GM12875 (cell line): ENCODE data around the gene ELP1.

Experiments
- H3K4me3 ChIP-seq: one replicate; pipeline ENCODE4 v1.5.1; 2011; ENCODE audit warnings: low read depth, low read length, control low read depth
- TF ChIP-seq, protein P1 (sequence below): IDR thresholded peaks from 2 replicates; pipeline ENCODE4 v1.5.1; 2011; ENCODE audit warnings: low read depth, mild to moderate bottlenecking, control low read depth, inconsistent platforms, low read length, moderate library complexity, borderline replicate concordance; ENCODE audit not compliant: insufficient read depth

The ELP1 gene

DNA sequence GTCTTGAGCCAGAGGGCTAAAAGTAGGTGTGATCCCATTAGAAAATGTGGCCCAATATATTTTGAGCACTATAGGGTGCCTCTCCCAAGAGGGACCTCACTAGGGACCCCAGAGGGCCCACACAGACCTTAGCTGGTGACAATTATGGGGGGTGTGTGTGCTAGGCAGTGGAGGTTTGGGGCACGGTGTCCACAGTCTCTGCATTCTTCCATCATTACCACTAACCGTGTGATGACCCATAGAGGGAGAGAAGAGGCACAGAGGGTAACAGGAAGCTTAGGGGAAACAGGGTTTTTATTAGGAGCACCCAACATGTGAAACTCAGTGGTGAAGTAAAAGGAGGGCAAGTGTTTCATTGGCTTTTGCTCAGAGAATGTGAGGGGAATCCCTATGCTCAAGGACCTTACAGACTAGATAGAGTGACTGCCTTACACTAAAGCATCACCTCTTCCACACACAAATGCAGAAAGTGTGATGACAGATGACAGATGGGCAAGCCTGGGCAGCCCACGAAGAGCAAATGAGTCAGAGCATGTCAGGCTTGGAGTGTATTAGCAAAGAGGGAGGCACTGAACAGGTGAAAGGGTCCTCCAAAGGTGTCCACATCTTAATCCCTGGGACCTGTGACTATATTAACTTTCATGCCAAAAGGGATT is 74.3 kb downstream of the ELP1 start:
- H3K4me3 ChIP-seq, result no peak overlapping the region
- TF ChIP-seq, protein P1, sequence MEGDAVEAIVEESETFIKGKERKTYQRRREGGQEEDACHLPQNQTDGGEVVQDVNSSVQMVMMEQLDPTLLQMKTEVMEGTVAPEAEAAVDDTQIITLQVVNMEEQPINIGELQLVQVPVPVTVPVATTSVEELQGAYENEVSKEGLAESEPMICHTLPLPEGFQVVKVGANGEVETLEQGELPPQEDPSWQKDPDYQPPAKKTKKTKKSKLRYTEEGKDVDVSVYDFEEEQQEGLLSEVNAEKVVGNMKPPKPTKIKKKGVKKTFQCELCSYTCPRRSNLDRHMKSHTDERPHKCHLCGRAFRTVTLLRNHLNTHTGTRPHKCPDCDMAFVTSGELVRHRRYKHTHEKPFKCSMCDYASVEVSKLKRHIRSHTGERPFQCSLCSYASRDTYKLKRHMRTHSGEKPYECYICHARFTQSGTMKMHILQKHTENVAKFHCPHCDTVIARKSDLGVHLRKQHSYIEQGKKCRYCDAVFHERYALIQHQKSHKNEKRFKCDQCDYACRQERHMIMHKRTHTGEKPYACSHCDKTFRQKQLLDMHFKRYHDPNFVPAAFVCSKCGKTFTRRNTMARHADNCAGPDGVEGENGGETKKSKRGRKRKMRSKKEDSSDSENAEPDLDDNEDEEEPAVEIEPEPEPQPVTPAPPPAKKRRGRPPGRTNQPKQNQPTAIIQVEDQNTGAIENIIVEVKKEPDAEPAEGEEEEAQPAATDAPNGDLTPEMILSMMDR, result no peak

DNA sequence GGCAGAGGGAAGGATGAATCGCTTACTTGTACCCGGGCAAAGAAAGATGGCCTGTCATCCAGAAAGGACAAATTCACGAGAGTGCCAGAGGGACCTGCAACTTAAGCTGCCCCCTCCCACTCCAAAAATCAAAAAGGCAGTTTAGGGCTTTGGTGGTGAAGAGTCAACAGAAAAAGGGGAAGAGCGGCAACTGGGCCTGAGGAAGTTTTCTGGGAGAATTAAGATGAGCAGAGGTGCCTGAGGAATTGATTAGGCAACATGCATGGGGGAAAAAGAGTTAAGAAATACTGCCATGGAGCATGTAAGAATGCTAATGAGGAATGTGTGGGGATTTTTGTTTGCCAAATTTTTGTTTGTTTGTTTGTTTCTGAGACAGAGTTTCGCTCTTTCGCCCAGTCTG is 76.4 kb downstream of the ELP1 start:
- TF ChIP-seq, protein P1, result no peak
- no peak overlapping the region for H3K4me3 ChIP-seq

DNA sequence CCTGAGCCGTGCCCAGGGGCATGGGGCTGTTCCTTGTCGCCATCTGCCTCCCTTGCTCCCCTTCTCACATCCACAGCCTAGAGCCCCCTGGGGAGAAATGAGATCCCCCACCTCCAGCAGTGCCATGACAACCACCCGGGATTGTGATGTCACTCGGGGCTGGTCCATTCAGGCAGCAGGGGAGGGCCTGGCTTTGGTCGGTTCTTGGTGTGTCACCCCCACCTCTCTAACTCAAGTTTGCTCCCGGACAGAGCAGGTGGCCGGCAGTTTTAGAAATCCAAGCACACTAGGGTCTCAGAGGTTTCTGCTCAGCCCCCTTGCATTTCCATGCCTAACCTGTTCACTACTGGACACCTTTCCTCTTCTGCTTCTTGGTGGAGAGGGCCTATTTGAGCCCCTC is 78.0 kb downstream of the ELP1 start, which contains the start of gene ACTL7B:
TSS of gene ACTL7B (minus strand) at position 99 of the 400 bp plus-strand sequence. CDS start at position 43, 56 bp downstream.
- no peak within 1 kb of the TSS for H3K4me3 ChIP-seq
- TF ChIP-seq, protein P1, result no peak

DNA sequence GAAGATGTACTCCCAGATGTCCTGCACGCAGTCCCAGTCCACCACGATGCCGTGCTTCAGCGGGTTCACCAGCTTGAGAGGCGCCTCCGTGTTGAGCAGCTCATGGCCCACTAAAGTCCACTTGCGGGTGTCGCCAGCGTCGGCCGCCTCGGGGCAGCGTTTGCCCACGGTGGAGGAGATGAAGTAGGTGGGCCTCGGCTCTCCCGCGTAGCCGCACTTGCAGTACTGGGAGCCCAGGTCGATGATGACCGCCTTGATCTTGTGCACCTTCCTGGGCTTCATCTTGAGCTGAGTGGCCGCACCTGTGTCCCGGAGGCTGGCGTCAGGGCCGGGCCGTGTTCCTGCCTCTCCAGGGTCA is 78.4 kb downstream of the ELP1 start:
- H3K4me3 ChIP-seq, result no peak overlapping the region
- TF ChIP-seq, protein P1, result no peak

DNA sequence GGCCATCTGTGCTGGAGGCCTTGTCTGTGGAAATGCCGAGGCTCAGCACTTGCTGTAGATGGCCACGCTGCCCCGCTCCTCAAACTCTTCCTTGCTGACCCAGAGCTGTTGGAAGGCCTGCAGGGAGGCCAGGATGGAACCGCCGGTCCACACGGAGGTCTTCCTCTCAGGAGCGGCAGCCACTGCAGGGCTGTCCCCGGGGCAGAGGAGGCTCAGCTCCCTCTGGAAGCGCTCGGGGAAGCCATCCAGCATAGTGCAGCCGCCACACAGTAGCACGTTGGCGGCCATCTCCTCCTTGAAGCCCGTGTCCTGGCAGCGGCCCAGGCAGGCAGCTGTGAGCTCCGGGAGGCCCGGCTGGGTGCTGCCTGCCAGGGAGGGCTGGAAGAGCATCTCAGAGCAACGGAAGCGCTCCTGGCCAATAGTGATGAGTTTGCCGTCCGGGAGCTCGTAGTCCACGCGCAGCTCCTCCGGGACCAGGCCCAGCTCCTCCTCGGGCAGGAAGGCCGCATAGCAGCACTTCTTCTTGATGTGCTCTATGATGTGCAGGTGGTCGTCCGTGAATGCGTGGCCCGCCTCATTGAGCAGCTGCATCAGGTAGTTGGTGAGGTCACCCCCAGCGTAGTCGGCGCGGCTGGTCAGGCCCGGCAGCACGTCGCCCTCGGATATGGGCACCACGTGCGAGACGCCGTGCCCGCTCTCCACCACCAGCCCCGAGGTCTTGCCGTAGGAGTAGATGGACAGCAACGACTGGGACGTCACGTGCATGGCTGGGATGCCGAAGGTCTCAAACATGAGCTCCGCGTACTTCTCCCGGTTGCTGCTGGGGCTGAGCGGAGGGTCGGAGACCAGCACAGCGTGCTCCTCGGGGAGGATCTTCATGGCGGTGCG is 79.0 kb downstream of the ELP1 start:
- TF ChIP-seq, protein P1, result no peak
- H3K4me3 ChIP-seq, result no peak overlapping the region

DNA sequence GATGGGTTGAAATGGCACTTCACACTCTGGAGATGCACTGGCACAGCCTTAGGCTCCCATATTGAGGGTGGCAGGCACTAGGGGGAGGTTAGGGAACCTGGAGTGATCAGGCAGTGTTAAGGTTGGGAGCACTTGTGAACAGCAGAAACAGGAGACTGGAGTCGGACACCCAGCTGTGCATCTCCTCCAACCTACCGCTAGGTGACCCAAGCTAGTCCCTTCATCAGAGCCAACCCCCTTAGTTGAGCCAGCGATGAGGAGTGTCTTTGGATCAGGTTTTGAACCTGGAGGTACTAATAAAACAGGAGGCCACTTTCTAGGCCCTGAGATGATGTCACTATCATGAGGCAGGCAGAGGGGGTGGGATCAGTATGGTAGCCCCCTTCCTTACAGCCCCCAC is 79.8 kb downstream of the ELP1 start:
- no peak overlapping the region for H3K4me3 ChIP-seq
- TF ChIP-seq, protein P1, result no peak
